ENCODE data around the gene RASL12. TPM values are rescaled to one million over a fixed set of nuclear protein-coding genes. Genes with fewer than 3 reads are reported as not detected.
A peak's percentile ranks its signal among the peaks of the same experiment; 100 is the strongest.

The RASL12 gene
- total and polyA plus RNA-seq, 12 donors: 1.3 to 9.2 (median 3.4) TPM

DNA sequence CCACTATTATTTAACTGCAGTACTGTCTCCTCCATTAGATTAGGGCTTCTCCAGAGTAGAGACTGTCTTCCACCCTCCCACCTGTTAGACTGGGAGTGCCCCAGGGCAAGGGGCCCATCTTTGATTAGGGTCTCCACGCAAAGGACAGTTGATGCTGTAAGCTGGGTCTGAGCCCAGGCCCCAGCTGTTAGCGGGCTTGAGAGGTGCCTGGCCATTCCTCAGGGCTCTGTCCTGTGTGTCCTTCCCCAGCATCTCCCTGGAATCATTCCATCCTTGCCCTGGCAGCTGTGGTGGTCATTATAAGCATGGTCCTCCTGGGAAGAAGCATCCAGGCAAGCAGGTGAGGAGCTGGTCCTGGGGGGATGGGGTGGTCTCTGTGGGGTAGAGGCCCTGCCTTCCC is 16.5 kb downstream of the RASL12 start:
- Histone ChIP-seq H3K9me3 (replicated peaks in 1 of 3) (no peaks in the 10 kb centered on the region), H3K4me3 (no peak overlapping the region), H3K27me3 (no peaks in the 10 kb centered on the region), H3K27ac (no peak overlapping the region), H3K4me1 (replicated peaks in 1 of 2) (peaks cover 0 to 9% of the 10 kb centered on the region in 2 donors), H3K36me3 (replicated peaks in 1 of 2) (no peaks in the 10 kb centered on the region)
- TF ChIP-seq, protein P1, sequence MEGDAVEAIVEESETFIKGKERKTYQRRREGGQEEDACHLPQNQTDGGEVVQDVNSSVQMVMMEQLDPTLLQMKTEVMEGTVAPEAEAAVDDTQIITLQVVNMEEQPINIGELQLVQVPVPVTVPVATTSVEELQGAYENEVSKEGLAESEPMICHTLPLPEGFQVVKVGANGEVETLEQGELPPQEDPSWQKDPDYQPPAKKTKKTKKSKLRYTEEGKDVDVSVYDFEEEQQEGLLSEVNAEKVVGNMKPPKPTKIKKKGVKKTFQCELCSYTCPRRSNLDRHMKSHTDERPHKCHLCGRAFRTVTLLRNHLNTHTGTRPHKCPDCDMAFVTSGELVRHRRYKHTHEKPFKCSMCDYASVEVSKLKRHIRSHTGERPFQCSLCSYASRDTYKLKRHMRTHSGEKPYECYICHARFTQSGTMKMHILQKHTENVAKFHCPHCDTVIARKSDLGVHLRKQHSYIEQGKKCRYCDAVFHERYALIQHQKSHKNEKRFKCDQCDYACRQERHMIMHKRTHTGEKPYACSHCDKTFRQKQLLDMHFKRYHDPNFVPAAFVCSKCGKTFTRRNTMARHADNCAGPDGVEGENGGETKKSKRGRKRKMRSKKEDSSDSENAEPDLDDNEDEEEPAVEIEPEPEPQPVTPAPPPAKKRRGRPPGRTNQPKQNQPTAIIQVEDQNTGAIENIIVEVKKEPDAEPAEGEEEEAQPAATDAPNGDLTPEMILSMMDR (IDR thresholded peaks at IDR 0.05): no peak
- TF ChIP-seq POLR2A (IDR thresholded peaks at IDR 0.05): no peak
- 71 to 93% (median 83%) methylated on average over 1 to 2 of the region's 2 CpGs for WGBS, 4 donors
- DNase-seq: no peak
- intact Hi-C loops (cut with DNase I): loop anchor here in 1 of 2 donors (10.0 kb wide), 1 partner anchor 54 kb away; no protein-coding TSS in a partner anchor

DNA sequence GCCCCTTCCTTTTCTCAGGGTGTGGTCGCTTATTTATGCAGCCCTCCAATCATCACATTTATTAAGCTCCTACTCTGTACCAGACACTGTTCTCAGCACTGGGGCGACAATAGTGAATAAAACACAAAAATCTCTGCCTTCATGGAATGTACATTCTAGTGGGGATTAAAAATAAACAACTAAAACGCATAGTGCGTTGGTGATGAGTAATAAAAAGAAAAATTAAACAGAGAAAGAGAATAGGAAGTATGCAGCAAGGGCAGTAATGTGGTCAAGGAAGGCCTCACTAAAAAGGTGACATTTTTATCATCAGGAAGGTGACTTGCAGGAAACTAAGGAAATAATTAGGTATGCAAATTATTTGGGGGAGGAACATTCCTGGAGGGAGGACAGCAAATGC is 17.5 kb downstream of the RASL12 start:
- no peak for TF ChIP-seq POLR2A (IDR thresholded peaks at IDR 0.05)
- TF ChIP-seq, protein P1 (IDR thresholded peaks at IDR 0.05): no peak
- H3K36me3 ChIP-seq (replicated peaks in 1 of 2): no peaks in the 10 kb centered on the region
- no peaks in the 10 kb centered on the region for H3K9me3 ChIP-seq (replicated peaks in 1 of 3)
- DNase-seq: no peak
- H3K27ac ChIP-seq: no peak overlapping the region
- 53 to 61% (median 59%) methylated on average over 4 of the region's 4 CpGs for WGBS, 4 donors
- peaks cover 0 to 9% of the 10 kb centered on the region in 2 donors for H3K4me1 ChIP-seq (replicated peaks in 1 of 2)
- H3K4me3 ChIP-seq: no peak overlapping the region
- intact Hi-C loops (cut with DNase I): loop anchor here in 1 of 2 donors (10.0 kb wide), 1 partner anchor 55 kb away; no protein-coding TSS in a partner anchor
- no peaks in the 10 kb centered on the region for H3K27me3 ChIP-seq

DNA sequence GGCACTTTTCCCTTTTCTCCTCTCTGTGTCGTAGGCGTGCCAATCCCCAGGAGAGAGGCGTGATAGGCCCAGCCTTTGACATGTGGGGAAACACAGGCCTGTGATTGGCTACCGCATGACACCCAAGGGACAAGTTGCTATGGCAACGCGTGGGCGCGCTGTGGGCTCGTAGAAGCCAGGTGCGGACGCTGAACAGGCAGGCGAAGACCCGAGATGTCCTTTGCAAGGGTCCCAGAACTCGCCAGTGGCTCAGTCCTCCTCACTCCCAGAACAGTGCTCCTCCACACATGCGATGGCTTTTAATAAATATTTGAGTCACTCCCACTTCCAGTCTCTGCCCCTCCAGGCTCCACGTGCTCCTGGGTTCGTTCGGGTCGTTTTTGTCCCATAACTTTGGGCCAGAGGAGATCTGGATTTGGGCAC is 18.4 kb downstream of the RASL12 start:
- H3K4me1 ChIP-seq (replicated peaks in 1 of 2): peaks cover 0 to 17% of the 10 kb centered on the region in 2 donors
- DNase-seq: peak; percentile 87 to 98 (median 94)
- H3K9me3 ChIP-seq (replicated peaks in 1 of 3): no peaks in the 10 kb centered on the region
- intact Hi-C loops (cut with DNase I): loop anchor here in 1 of 2 donors (10.0 kb wide), 1 partner anchor 45 kb away; no protein-coding TSS in a partner anchor
- peak overlapping the region in 1 of 4 donors; percentile 34 for H3K4me3 ChIP-seq
- no peak overlapping the region for H3K27ac ChIP-seq
- no peaks in the 10 kb centered on the region for H3K36me3 ChIP-seq (replicated peaks in 1 of 2)
- TF ChIP-seq, protein P1 (IDR thresholded peaks at IDR 0.05): no peak
- no peak for TF ChIP-seq POLR2A (IDR thresholded peaks at IDR 0.05)
- 0 to 4% (median 2%) methylated on average over 8 to 19 of the region's 19 CpGs for WGBS, 4 donors
- no peaks in the 10 kb centered on the region for H3K27me3 ChIP-seq

DNA sequence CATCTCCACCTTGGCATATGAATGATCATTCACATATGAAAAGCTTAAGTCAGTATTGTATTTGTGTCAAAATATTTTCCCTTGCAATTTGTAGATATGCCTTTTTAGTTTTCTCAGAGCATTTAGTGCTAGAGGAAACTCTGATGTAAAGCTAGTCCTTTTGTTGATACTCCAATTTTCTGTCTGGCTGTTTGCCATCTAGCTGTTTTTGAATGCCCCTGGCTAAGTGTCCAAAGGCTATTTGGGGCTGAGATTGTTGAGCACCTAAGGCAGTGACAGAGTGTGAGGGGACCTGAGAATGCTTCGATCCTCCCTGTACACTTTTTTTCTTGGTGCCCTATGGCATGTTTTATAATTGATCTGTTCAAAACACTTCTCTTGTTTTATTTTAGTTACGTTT is 19.6 kb downstream of the RASL12 start:
- Histone ChIP-seq H3K9me3 (replicated peaks in 1 of 3) (no peaks in the 10 kb centered on the region), H3K27ac (no peak overlapping the region), H3K4me3 (no peak overlapping the region), H3K36me3 (replicated peaks in 1 of 2) (no peaks in the 10 kb centered on the region), H3K4me1 (replicated peaks in 1 of 2) (peaks cover 0 to 17% of the 10 kb centered on the region in 2 donors), H3K27me3 (no peaks in the 10 kb centered on the region)
- TF ChIP-seq POLR2A (IDR thresholded peaks at IDR 0.05): no peak
- TF ChIP-seq, protein P1 (IDR thresholded peaks at IDR 0.05): no peak
- no peak for DNase-seq
- intact Hi-C loops (cut with DNase I): loop anchor here in 1 of 2 donors (10.0 kb wide), 1 partner anchor 47 kb away; no protein-coding TSS in a partner anchor
- 72 to 74% (median 72%) methylated on average over 2 of the region's 2 CpGs for WGBS, 4 donors
